Inferior parietal cortex (tissue), 1 donor: Measurements from ENCODE around the gene FLT3LG.
"Not testable (repeated sequence)": the region's sequence is repeated elsewhere in the genome, so short reads cannot be mapped to it uniquely, and the experiment has no call there.

Experiments
- DNase-seq: peaks from one replicate; pipeline ENCODE4 v3.0.0-alpha.2; 2016; ENCODE audit errors: extremely low spot score

FLT3LG gene

DNA sequence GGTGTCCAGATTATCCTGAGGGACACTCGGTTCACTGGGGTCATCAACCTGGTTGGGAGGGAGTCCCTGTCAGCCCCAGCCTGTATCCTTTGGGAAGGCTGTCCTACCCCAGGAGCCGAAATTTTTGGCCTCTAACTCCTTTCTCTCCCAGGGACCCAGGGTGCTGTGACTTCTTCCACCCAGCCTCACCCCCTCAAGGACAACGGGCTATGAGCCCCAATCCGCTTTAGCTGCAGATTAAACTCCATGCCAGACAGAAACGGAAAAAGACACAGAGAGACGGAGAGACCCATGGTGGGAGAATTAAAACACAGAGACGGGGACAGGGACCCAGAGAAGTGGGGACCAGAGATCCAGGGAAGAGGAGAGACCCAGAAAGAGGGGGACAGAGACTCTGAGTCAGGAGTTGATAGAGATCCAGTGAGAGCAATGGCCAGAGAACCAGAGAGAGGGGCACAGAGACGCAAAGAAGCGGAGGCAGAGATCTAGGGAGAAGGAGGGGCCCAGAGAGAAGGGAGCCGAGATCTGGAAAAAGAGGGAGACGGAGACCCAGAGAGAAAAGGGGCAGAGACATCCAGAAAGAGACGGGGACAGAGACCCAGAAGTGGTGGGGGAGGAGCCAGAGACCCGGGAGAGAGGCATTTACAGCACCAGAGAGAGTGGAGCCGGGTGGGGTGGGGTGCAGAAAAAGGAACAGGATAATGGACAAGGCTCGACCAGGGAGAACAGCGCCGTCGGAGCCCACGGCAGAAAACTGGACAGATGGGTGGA is 33.4 kb upstream of the FLT3LG start:
- no peak for DNase-seq

- no peak for DNase-seq
These were observed 32.6 kb upstream of the FLT3LG start, which contains the start of gene SLC17A7 for GRCh38 chr19:49441210-49441959. TSS of gene SLC17A7 (minus strand) at chr19:49441527. CDS start at chr19:49441379, 148 bp downstream.

DNA sequence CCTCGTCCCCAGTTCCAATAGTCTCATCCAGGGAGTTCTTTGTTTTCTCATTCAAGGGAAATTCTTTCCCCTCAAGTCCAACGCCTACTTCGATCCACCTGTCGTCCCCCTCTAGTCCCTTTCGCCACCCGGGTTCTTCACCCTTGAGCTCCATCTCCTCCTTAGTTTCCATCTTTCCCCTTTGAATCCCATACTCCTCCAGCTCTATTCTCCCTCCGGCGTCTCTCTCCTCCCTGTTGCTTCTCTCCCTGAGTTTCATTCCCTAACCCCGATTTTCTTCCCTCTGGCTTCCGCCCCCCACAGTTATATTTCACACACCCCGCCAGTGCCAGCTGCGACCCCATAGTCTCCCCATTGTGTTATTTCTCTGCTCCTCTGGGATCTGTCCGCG is 32.1 kb upstream of the FLT3LG start:
- no peak for DNase-seq

GRCh38 chr19:49442354-49442753 is 31.7 kb upstream of the FLT3LG start:
- DNase-seq, result no peak

DNA sequence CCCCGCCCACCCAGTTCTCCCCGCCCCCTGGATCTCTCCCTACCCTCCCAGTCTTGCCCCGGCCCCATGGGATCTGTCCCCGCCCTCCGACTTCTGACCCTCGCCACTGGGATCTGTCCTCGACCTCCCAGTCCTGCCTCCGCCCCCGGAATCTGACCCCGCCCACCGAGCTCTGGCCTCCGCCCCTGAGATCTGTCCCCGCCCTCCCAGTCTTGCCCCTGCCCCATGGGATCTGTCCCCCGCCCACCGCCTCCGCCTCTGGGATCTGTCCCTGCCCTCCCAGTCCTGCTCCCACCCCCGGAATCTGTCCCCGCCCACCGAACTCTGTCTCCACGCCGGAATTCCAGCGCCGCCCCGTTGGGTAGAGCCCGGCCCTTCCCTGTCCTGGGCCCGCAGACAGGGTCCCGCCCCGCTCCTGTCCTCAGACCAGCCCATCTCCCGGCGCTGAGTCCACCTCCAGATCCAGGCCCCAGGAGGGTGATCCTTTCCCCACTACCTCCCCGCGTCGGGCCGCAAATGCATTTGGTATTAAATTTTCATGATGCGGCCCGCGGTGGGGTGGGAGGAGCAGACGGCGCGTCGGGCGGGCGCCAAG is 31.1 kb upstream of the FLT3LG start:
- no peak for DNase-seq

DNA sequence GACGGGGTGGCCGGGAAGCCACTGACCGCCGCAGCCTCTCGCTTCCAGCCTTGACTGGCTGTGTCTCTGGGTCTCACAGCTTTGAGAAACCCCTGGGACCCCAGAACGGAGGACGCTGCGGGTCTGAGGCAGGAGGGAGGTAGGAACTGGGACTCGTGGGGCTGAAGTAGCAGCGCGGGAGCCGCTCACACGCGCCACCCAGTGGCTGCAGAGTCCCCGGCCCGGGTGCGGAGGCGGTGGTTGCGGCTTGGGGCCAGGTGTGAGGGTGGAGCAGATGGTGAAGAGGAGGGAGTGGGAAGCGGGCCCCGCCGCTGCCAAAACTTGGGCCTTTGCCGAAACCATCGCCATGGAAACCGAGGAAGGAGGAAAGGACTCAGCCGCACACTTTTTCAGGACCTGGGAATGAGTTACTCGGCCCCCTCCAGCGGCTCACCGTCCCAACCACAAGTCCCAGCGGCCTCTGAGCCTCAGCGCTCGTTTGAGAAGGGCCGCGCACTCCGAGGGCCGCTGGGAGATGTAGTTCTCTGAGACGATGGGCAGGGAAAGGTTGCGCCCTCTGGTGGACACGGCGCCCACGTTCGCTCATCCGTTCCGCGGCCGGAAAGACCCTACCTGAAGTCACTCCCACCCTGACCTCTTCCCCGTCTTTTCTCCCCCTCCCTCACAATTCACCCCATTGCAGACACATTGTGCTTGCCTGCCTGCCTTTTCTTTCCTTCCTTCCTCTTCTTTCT is 30.5 kb upstream of the FLT3LG start:
- DNase-seq, result peak; percentile 93

DNA sequence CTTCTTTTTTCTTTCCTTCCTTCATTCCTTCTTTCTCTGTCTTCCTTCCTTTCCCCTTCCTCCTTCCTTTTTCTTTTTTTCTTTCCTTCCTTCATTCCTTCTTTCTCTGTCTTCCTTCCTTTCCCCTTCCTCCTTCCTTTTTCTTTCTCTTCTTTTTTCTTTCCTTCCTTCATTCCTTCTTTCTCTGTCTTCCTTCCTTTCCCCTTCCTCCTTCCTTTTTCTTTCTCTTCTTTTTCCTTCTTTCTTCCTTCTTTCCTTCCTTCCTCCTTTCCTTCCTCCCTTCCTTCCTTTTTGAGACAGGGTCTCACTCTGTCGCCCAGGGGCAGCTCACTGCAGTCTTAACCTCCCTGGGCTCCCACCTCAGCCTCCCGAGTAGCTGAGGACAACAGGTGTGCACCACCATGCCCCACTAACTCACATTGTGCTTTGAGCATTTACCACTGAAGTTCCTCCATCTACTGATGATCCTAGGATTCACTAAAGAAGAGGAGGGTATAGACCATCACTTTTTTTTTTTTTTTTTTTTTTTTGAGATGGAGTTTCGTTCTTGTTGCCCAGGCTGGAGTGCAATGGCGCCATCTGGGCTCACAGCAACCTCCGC is 29.8 kb upstream of the FLT3LG start:
- DNase-seq, result not testable (repeated sequence)

DNA sequence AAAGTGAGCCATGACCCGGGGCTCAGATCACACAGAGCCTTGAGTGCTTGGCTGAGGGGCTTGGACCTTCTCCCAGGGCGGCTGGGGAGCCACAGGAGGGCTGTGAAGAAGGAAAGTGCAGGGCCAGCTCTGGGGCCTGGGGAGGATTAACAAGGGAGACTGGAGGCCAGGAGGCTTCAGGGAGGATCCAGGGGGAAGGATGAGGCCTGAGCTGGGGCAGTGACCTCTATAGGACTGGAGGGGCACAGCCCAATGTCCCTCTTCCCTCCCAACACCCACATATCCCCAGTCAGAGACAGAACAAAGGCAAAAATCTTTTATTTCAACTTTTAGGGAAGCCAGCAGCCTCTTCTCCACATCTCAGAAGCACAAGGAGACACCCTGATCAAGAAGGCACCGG is 28.0 kb upstream of the FLT3LG start:
- DNase-seq, result no peak

- no peak for DNase-seq
These were observed 26.3 kb upstream of the FLT3LG start for GRCh38 chr19:49447485-49448431.

- no peak for DNase-seq
These were observed 25.6 kb upstream of the FLT3LG start for GRCh38 chr19:49448432-49448786.

DNA sequence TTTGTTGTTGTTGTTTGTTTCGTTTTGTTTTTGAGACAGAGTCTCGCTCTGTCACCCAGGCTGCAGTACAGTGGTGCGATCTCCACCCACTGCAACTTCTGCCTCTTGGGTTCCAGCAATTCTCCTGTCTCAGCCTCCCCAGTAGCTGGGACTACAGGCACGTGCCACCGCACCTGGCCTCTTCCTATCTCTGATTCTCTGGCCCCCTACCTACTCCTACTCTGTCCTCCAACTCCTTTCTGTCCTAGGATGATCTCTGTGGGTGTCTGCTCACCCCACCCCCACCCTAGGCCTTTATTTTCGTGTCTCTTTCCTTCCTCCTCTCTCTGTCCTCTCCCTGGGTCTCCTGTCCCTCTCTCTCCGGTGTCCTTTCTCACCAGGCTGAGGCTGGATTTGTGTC is 23.6 kb upstream of the FLT3LG start:
- DNase-seq, result no peak

GRCh38 chr19:49451430-49452181 is 22.4 kb upstream of the FLT3LG start, which contains the start of gene PIH1D1:
TSS of gene PIH1D1 (minus strand) at chr19:49451814. CDS start at chr19:49451574, 240 bp downstream.
- DNase-seq, result peak; percentile 99

GRCh38 chr19:49453013-49453756 is 20.8 kb upstream of the FLT3LG start, which contains the start of gene ALDH16A1:
TSS of gene ALDH16A1 (plus strand) at chr19:49453225. CDS start at chr19:49453332, 107 bp downstream.
- peak; percentile 98 for DNase-seq

DNA sequence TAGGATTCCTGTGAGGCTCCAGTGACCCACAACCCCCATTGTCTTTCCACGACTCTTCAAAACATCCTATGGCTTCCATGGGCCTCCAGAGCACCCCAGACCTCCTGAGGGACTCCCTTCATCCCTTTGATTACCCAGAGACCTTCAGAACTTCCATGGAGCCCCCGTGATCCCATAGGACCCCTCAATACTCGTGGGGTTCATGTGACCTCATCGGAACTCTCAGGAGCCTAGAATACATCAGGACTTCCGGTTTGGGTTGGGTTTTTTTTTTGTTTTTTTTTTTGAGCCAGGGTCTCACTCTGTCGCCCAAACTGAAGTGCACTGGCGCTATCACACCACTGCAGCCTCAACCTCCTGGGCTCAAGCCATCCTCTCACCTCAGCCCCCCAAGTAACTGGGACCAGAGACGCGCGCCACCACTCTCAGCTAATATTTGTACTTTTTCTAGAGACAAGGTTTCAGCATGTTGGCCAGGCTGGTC is 20.2 kb upstream of the FLT3LG start:
- no peak for DNase-seq

DNA sequence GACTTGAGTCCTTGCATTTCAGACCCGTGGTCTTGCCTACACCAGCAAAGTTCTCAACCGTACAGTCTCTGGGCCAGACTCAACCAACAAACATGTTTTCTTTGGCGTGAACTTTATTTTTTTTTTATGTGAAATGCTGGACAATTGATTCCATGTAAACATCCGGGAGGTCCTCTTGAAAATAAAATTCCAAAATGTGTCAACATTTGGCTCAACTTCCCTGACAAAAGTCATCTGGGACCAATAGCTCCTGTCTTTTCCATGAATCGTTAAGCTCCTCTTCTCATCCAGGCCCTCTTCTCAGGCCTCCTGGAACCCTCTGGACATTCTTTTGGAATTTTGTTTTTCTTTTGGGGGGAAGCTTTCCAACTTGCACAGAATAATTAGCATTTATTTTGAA is 18.2 kb upstream of the FLT3LG start:
- DNase-seq, result no peak

DNA sequence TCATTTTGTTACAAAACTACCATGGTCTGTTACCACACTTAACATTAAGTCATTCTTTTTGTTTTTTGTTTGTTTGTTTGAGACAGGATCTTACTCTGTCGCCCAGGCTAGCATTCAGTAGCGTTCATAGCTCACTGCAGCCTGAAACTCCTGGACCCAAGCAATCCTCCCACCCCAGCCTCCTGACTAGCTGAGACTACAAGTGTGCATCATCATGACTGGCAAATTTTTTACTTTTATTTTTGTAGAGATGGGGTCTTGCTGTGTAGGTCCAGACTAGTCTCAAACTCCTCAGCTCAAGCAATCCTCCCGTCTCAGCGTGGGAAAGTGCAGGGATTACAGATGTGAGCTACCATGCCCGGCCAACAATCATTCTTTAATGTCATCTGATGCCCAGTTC is 17.7 kb upstream of the FLT3LG start:
- DNase-seq, result no peak

GRCh38 chr19:49458567-49458903 is 15.5 kb upstream of the FLT3LG start:
- DNase-seq, result no peak

- DNase-seq, result no peak
These were observed 14.6 kb upstream of the FLT3LG start for GRCh38 chr19:49459388-49459787.

DNA sequence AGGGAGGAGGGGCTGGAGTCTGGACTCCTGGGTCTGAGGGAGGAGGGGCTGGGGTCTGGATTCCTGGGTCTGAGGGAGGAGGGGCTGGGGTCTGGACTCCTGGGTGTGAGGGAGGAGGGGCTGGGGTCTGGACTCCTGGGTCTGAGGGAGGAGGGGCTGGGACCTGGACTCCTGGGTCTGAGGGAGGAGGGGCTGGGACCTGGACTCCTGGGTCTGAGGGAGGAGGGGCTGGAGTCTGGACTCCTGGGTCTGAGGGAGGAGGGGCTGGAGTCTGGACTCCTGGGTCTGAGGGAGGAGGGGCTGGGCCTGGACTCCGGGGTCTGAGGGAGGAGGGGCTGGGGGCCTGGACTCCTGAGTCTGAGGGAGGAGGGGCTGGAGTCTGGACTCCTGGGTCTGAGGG is 12.9 kb upstream of the FLT3LG start:
- not testable (repeated sequence) for DNase-seq
